Putamen (tissue), 1 donor: ENCODE data around the gene SKAP1.
A peak's percentile ranks its signal among the peaks of the same experiment; 100 is the strongest.

Source experiments
- DNase-seq: peaks from one replicate; pipeline ENCODE4 v3.0.0-alpha.2; 2016; ENCODE audit warnings: low spot score

SKAP1 gene

GRCh38 chr17:48241770-48242497 is 188.1 kb downstream of the SKAP1 start:
- DNase-seq = no peak

GRCh38 chr17:48241131-48241591 is 188.9 kb downstream of the SKAP1 start:
- peak; percentile 4 for DNase-seq

- DNase-seq = no peak
These were observed 189.4 kb downstream of the SKAP1 start for GRCh38 chr17:48240562-48241130.

- DNase-seq = no peak
These were observed 189.9 kb downstream of the SKAP1 start for GRCh38 chr17:48240122-48240521.

GRCh38 chr17:48239603-48239995 is 190.4 kb downstream of the SKAP1 start:
- DNase-seq = no peak

GRCh38 chr17:48238933-48239602 is 190.9 kb downstream of the SKAP1 start:
- no peak for DNase-seq

GRCh38 chr17:48237456-48237855 is 192.6 kb downstream of the SKAP1 start:
- no peak for DNase-seq

- no peak for DNase-seq
These were observed 193.3 kb downstream of the SKAP1 start for GRCh38 chr17:48236681-48237134.

- no peak for DNase-seq
These were observed 195.1 kb downstream of the SKAP1 start for GRCh38 chr17:48234922-48235321.

- no peak for DNase-seq
These were observed 197.7 kb downstream of the SKAP1 start for GRCh38 chr17:48231995-48232959.

GRCh38 chr17:48229936-48230335 is 200.1 kb downstream of the SKAP1 start:
- DNase-seq = no peak

- no peak for DNase-seq
These were observed 201.3 kb downstream of the SKAP1 start for GRCh38 chr17:48228720-48229119.

- no peak for DNase-seq
These were observed 204.1 kb downstream of the SKAP1 start for GRCh38 chr17:48225725-48226567.

- no peak for DNase-seq
These were observed 206.1 kb downstream of the SKAP1 start for GRCh38 chr17:48223945-48224344.

- no peak for DNase-seq
These were observed 210.4 kb downstream of the SKAP1 start for GRCh38 chr17:48219617-48220016.

- no peak for DNase-seq
These were observed 214.4 kb downstream of the SKAP1 start for GRCh38 chr17:48215583-48216139.

- no peak for DNase-seq
These were observed 216.2 kb downstream of the SKAP1 start for GRCh38 chr17:48213797-48214196.

GRCh38 chr17:48211787-48212186 is 218.2 kb downstream of the SKAP1 start:
- DNase-seq = no peak

GRCh38 chr17:48211011-48211410 is 219.0 kb downstream of the SKAP1 start:
- DNase-seq = no peak

- DNase-seq = no peak
These were observed 220.0 kb downstream of the SKAP1 start for GRCh38 chr17:48209973-48210372.
